Central memory CD4-positive, alpha-beta T cell (primary cell): Measurements from ENCODE around the gene RANBP17.
"Not testable (repeated sequence)": the region's sequence is repeated elsewhere in the genome, so short reads cannot be mapped to it uniquely, and the experiment has no call there.

ENCODE experiments used
- DNase-seq: peaks from one replicate; pipeline ENCODE4 v3.0.0; 2022

Gene RANBP17

GRCh38 chr5:170870390-170870789, 8.6 kb downstream of the RANBP17 start:
- DNase-seq, result not testable (repeated sequence)

GRCh38 chr5:170874017-170874416, 12.2 kb downstream of the RANBP17 start:
- no peak for DNase-seq

DNA sequence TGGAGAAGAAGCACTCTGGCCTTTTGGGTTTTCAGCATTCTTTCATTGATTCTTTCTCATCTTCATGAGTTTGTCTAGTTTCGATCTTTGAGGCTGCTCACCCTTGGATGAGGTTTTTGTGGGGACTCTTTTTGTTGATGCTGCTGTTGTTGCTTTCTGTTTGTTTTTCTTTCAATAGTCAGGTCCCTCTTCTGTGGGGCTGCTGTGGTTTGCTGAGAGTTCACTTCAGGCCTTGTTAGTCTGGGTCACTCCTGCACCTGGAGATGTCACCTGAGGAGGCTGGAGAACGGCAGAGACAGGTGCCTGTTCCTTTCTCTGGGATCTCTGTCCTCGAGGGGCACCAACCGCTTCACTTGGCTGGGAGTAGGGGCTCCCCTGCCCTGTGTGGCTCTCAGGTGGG, 14.0 kb downstream of the RANBP17 start:
- DNase-seq, result no peak

DNA sequence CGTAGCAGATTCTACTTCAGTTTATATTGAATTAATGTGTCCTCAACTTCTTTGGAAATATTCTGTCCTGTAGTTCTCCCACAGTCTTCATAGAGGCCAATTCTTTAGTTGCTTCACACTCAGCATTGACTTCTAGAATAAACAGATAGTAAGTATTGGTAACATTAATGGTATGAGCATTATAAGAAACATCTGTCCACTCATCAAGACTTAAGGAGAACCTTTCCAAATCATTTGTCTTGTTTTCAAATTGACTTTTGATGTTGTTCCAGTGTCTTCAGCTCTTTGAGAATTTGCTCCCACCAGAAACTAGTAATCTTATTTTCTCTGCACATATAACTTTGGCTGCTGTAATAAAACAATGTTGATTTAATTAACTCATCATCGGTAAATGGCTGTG, 18.3 kb downstream of the RANBP17 start:
- DNase-seq, result no peak

DNA sequence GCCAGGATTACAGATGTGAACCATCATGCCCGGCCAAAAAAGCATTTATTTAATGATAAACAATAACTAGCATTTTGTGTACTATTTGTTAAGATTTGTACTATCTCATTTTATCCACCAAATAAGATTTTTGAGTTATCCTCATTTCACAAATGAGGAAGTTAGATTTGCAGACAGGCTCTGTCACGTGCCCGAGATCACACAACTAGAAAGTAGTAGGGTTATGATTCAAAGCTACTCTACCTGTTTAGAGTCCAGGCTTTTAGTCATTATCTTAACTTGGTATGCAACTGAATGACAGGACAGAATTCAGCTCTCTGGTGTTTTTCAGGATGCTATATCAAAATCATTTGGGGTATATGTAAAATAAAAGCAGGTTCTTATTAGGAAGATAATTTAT, 20.5 kb downstream of the RANBP17 start:
- no peak for DNase-seq

DNA sequence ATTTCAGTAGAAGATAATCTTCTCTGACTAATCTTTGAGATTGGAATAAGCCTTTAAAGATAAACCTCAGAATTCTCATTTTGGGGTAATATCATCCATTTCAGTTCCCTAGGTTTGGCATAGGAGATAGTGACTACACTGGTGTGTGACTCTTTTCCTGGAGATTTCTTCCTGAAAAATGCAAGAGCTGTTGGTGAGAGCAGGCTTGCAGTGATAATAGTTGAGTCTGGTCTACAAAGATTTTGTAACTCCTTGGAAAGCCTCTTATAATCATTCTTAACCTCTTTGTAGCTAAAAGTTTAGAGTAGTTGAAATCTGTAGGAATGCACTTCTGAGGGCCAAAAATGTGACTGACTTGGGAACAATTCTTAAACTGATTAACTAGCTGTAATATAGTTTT, 23.4 kb downstream of the RANBP17 start:
- no peak for DNase-seq

GRCh38 chr5:170885809-170886208, 24.0 kb downstream of the RANBP17 start:
- DNase-seq, result no peak

GRCh38 chr5:170886210-170886894, 24.5 kb downstream of the RANBP17 start:
- no peak for DNase-seq

DNA sequence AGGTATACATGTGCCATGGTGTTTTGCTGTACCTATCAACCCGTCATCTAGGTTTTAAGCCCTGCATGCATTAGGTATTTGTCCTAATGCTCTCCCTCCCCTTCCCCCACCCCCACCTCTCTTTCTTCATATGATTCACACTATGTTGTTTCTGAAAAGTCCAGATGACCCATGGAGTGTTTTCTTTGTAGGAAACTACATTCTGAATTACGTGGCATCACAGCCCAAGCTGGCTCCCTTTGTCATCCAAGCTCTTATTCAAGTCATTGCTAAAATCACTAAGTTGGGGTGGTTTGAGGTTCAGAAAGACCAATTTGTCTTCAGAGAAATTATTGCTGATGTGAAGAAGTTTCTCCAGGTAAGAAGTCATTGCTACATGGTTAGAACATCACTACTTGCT, 30.4 kb downstream of the RANBP17 start:
- DNase-seq, result no peak

DNA sequence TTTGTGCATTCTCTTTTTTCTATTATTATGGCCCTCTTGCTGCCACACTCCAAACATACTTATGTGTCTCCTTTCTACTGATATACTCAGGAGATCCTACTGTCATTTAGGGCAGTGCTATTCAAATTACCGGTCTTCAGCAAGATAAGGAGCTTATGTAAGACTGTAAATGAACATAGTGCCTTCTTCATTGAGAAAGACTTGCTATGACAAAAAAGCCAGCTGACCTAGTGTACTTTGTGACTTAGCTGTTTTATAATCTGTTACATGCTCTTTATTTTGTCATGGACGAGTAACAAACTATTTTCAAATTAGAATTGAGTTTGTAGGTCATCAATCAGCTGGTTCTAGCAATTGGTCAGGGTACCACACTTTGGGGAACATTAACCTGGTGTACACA, 32.8 kb downstream of the RANBP17 start:
- no peak for DNase-seq

DNA sequence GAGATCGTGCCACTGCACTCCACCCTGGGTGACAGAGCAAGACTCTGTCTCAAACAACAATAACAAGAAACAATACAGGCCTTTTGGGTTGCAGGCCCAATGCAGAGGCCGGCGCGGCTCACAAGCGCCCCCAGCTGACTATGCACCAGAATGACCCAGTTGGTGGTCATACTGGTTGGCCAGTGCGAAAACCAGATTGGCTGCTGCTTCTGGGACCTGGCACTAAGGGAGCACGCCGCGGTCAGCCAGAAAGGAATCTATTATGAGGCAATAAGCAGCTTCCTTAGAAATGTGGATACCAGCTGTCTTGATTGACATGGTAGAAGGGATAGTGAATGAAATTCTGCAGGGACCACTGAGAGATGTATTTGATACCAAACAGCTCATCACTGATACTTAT, 35.0 kb downstream of the RANBP17 start:
- no peak for DNase-seq

DNA sequence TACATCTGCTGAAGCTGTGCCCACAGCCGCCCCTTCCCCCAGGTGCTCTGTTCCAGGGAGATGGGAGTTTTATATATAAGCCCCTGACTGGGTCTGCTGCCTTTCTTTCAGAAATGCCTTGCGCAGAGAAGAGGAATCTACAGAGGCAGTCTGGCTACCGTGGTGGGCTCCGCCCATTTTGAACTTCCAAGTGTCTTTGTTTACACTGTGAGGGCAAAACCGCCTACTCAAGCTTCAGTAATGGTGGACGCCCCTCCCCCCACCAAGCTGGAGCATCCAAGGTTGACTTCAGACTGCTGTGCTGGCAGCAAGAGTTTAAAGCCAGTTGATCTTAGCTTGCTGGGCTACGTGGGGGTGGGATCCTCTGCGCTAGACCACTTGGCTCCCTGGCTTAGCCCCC, 41.3 kb downstream of the RANBP17 start:
- no peak for DNase-seq

DNA sequence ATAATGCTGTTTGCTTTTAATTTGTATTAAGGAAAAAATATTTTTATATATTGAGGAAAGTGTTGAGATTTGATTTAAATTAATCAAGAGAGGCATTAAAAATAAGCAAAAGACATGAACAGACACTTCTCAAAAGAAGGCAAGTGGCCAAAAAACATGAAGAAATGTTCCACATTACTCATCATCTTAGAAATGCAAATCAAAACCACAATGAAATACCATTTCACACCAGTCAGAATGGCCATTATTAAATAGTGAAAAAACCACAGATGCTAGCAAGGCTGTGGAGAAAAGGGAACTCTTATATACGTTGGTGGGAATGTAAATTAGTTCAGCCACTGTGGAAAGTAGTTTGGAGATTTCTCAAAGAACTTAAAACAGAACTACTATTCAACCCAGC, 45.9 kb downstream of the RANBP17 start:
- DNase-seq, result no peak

DNA sequence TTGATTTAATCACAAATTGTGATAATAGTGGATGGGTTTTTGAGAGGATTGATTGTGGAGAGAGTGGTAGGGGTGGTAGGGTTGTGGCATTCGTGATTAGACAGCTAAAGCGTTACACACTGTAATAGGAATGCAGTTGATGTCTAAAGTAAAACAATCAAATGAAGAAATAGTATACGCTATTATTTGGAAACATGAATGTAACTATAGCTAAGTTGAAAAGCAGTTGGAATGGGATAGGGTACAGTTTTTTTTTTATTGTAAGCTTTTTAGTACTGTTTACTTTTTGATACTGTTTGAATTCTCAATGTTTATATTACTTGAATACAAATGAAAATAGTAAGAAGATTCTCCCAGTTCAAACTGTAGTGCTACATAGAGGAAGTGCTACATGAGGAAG, 51.8 kb downstream of the RANBP17 start:
- DNase-seq, result no peak

GRCh38 chr5:170917113-170917512, 55.3 kb downstream of the RANBP17 start:
- DNase-seq, result no peak

- DNase-seq, result no peak
Measured at GRCh38 chr5:170920196-170920595, 58.4 kb downstream of the RANBP17 start.

DNA sequence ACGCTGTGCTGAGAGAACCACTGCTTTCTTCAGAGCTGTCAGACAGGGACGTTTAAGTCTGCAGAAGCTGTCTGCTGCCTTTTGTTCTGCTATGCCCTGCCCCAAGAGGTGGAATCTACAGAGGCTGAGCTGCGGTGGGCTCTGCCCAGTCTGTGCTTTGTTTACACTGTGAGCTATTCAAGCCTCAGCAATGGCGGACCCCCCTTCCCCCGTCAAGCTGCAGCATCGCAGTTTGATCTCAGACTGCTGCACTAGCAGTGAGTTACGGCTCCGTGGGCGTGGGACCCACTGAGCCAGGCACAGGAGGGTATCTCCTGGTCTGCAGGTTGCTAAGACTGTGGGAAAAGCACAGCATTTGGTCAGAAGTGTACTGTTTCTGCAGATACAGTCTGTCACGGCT, 60.5 kb downstream of the RANBP17 start:
- DNase-seq, result not testable (repeated sequence)

- DNase-seq, result no peak
Measured at GRCh38 chr5:170923910-170924620, 62.2 kb downstream of the RANBP17 start.

GRCh38 chr5:170935534-170936218, 73.9 kb downstream of the RANBP17 start:
- not testable (repeated sequence) for DNase-seq

- no peak for DNase-seq
Measured at GRCh38 chr5:170937072-170937471, 75.3 kb downstream of the RANBP17 start.

- no peak for DNase-seq
Measured at GRCh38 chr5:170937914-170938313, 76.1 kb downstream of the RANBP17 start.

DNA sequence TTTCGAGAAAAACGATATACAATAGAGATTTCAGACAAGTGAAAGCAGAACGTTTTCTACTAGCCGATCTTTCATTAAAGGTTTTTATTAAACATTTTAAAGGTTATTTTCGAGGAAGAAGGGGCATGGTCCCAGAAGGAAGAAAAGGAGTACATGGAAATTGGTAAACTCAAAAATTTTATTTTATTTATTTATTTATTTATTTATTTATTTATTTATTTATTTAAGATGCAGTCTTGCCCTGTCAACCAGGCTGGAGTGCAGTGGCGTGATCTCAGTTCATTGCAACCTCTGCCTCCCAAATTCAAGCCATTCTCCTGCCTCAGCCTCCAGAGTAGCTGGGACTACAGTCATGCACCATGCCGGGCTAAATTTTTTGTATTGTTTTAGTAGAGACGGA, 77.4 kb downstream of the RANBP17 start:
- DNase-seq, result no peak

DNA sequence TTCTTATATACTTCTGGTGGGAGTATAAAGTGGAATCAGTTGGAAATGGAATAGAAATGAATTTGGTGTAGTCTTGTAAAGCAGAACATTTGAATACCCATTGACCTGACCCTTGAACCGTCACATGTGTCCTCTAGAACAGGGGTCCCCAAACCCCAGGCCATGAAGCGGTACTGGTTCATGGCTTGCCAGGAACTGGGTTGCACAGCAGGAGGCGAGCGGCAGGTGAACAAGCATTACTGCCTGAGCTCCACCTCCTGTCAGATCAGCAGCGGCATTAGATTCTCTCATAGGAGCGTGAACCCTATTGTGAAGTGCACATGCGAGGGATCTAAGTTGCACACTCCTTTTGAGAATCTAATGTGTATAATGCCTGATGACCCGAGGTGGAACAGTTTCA, 80.0 kb downstream of the RANBP17 start:
- no peak for DNase-seq

DNA sequence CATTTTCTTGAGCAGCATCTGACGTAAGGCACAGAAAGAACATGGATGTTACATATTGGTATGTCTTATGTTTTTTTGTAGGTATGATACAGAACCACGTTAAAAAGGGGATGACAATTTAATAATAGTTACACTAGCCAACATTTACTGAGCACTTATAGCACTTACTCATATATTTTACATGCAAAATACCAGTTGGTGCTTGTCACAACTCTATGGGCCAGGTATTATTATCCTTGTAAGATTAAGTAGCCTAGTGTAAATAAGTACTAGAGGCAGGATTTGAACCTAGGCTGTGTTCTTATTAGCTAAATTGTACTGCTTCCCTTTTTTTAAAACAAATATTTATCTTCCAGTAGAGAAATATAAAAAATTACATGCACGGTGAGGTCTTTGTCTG, 83.5 kb downstream of the RANBP17 start:
- DNase-seq, result no peak
